Measurements from ENCODE around the gene OR10A2. TPM values are rescaled to one million over a fixed set of nuclear protein-coding genes. Genes with fewer than 3 reads are reported as not detected.

OR10A2 gene
- total RNA-seq, 1 experiment from 2014 or later: not detected

DNA sequence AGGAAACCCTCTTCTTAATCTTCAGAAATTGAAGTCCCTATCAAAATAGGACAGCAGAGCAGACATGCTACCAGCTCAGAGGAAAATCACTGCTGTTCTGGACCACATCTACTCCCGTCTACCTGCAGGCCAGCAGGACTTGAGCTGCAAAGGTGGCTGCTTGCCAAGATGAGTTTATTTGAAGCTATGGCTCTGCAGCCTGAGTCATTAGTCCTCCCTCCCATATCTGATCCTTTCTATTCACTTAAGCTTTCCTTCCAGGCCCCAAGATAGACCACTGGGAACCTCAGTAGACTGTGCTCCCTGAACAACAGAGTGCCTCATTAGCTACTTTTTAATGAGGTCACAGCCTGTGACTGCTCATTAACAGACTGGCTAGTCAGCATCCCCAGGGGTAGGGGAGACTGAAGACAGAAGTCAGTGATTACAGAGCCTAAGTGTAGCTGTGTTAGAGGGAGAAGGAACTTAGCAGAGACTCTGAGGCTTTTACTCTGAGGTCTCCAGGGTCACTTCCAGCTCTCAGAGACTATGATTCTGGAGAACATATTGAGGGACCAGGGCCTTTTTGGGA is 6.8 kb upstream of the OR10A2 start:
- Histone ChIP-seq H3K18ac (ENCODE audit: insufficient read length, low read depth, low read length) (no peak overlapping the region), H2BK15ac (ENCODE audit: low read depth, low read length) (no peak overlapping the region), H4K20me1 (ENCODE audit: control insufficient read depth, insufficient read depth, insufficient read length) (no peaks in the 10 kb centered on the region), H3K23ac (ENCODE audit: insufficient read length, low read depth, low read length) (no peak overlapping the region), H2BK5ac (ENCODE audit: insufficient read length, low read length) (no peak overlapping the region), H3K27ac (ENCODE audit: insufficient read length, low read depth, low read length) (no peak overlapping the region), H2BK120ac (ENCODE audit: low read depth, low read length, poor library complexity, severe bottlenecking) (no peak overlapping the region), H3K56ac (ENCODE audit: insufficient read length, low read depth, low read length) (no peak overlapping the region), H3K79me1 (ENCODE audit: insufficient read depth, low read depth, low read length, poor library complexity, severe bottlenecking) (no peaks in the 10 kb centered on the region), H3K9me3 (ENCODE audit: control insufficient read depth, low read depth, low read length) (no peaks in the 10 kb centered on the region), H3K4me1 (ENCODE audit: insufficient read depth, low read length) (no peaks in the 10 kb centered on the region), H3K4me2 (ENCODE audit: insufficient read depth, insufficient read length, low read length) (no peak overlapping the region), H3K14ac (ENCODE audit: insufficient read depth, low read length) (no peak overlapping the region), H4K5ac (ENCODE audit: insufficient read length, low read depth, low read length) (no peak overlapping the region), H2AFZ (ENCODE audit: low read length) (no peak overlapping the region), H4K91ac (ENCODE audit: insufficient read length, low read depth, low read length) (no peak overlapping the region), H3K9ac (ENCODE audit: extremely low read depth, insufficient read length, low read length) (no peak overlapping the region), H2BK20ac (ENCODE audit: low read depth, low read length, poor library complexity, severe bottlenecking) (no peak overlapping the region), H3K4ac (ENCODE audit: low read depth, low read length) (no peak overlapping the region), H2AK5ac (ENCODE audit: insufficient read length, low read length) (no peak overlapping the region), H2BK12ac (ENCODE audit: insufficient read length, low read depth, low read length) (no peak overlapping the region), H3K23me2 (ENCODE audit: insufficient read length, low read depth, low read length, poor library complexity, severe bottlenecking) (no peaks in the 10 kb centered on the region), H3K79me2 (ENCODE audit: insufficient read depth, low read length) (no peaks in the 10 kb centered on the region), H3T11ph (ENCODE audit: low read length) (no peak overlapping the region), H3K27me3 (ENCODE audit: insufficient read depth, low read length) (no peaks in the 10 kb centered on the region), H4K8ac (replicated peaks; ENCODE audit: insufficient read length, low read depth, low read length) (no peak overlapping the region)
- WGBS (ENCODE audit: extremely low coverage, insufficient read length, low lambda C conversion rate): no CpG with 5 or more reads among the region's 1 CpG
- DNase-seq: no peak
- peaks cover 5 to 25% (median 17%) of the 10 kb centered on the region in 3 experiments for H3K36me3 Mint-ChIP-seq (ENCODE audit: insufficient read depth in 1 of 3, low read depth in 3 of 3)
- H3K4me3 Mint-ChIP-seq: no peak overlapping the region
- peaks cover 22 to 26% of the 10 kb centered on the region in 2 experiments for H3K9me3 Mint-ChIP-seq
- peaks cover 6 to 12% of the 10 kb centered on the region in 2 experiments for H3K4me1 Mint-ChIP-seq
- no peaks in the 10 kb centered on the region for H3K27me3 Mint-ChIP-seq (ENCODE audit: low read depth)
- TF ChIP-seq, protein P1, sequence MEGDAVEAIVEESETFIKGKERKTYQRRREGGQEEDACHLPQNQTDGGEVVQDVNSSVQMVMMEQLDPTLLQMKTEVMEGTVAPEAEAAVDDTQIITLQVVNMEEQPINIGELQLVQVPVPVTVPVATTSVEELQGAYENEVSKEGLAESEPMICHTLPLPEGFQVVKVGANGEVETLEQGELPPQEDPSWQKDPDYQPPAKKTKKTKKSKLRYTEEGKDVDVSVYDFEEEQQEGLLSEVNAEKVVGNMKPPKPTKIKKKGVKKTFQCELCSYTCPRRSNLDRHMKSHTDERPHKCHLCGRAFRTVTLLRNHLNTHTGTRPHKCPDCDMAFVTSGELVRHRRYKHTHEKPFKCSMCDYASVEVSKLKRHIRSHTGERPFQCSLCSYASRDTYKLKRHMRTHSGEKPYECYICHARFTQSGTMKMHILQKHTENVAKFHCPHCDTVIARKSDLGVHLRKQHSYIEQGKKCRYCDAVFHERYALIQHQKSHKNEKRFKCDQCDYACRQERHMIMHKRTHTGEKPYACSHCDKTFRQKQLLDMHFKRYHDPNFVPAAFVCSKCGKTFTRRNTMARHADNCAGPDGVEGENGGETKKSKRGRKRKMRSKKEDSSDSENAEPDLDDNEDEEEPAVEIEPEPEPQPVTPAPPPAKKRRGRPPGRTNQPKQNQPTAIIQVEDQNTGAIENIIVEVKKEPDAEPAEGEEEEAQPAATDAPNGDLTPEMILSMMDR (conservative IDR thresholded peaks at IDR 0.05): no peak
- peak overlapping the region in 1 of 3 experiments; percentile 11; a peak in 2 of 7 replicates for H3K27ac Mint-ChIP-seq
